HepG2 (cell line): ENCODE measurements around the gene WDR5B. TPM values are rescaled to one million over a fixed set of nuclear protein-coding genes. Genes with fewer than 3 reads are reported as not detected.

ENCODE experiments used
- BCL6 ChIP-seq: IDR thresholded peaks from 2 replicates; pipeline ENCODE4 v1.6.1; 2016; ENCODE audit warnings: missing genetic modification reagents, missing compliant biosample characterization
- ELF3 ChIP-seq: IDR thresholded peaks from 2 replicates; pipeline ENCODE4 v1.6.1; 2016; ENCODE audit warnings: missing genetic modification reagents, missing compliant biosample characterization
- IKZF5 ChIP-seq: IDR thresholded peaks from 2 replicates; pipeline ENCODE4 v1.6.1; 2018; ENCODE audit warnings: missing genetic modification reagents, mild to moderate bottlenecking, missing compliant biosample characterization
- IRX3 ChIP-seq: sonication (generic); formaldehyde crosslinking; IDR thresholded peaks from 2 replicates; pipeline ENCODE4 v1.8.1; 2023; ENCODE audit warnings: mild to moderate bottlenecking, low read depth, missing genetic modification reagents, borderline replicate concordance
- JDP2 ChIP-seq: sonication (generic); formaldehyde crosslinking; IDR thresholded peaks from 2 replicates; pipeline ENCODE4 v1.8.1; 2022; ENCODE audit warnings: missing genetic modification reagents, borderline replicate concordance
- KLF12 ChIP-seq: sonication (generic); formaldehyde crosslinking; IDR thresholded peaks from 2 replicates; pipeline ENCODE4 v1.4.0; 2020; ENCODE audit warnings: missing genetic modification reagents, borderline replicate concordance
- NFYC ChIP-seq: IDR thresholded peaks from 2 replicates; pipeline ENCODE4 v1.6.1; 2016; ENCODE audit warnings: missing genetic modification reagents, missing compliant biosample characterization
- PHF21A ChIP-seq: sonication (generic); formaldehyde crosslinking; IDR thresholded peaks from 2 replicates; pipeline ENCODE4 v1.5.0; 2020; ENCODE audit warnings: mild to moderate bottlenecking, missing genetic modification reagents
- SKI ChIP-seq: fragments of 450-650 bp; IDR thresholded peaks from one replicate; pipeline ENCODE4 v1.6.1; 2018; ENCODE audit warnings: mild to moderate bottlenecking; ENCODE audit not compliant: partially characterized antibody
- SKIL ChIP-seq: sonication (generic); formaldehyde crosslinking; IDR thresholded peaks from 2 replicates; pipeline ENCODE4 v1.8.0; 2022; ENCODE audit warnings: missing genetic modification reagents, mild to moderate bottlenecking, moderate library complexity, borderline replicate concordance
- TAF15 ChIP-seq: fragments of 200-400 bp; formaldehyde crosslinking; IDR thresholded peaks from one replicate; pipeline ENCODE4 v1.6.1; 2018; ENCODE audit warnings: mild to moderate bottlenecking, low read depth, low read length; ENCODE audit not compliant: poor library complexity, severe bottlenecking
- ZNF12 ChIP-seq: sonication (generic); formaldehyde crosslinking; IDR thresholded peaks from 2 replicates; pipeline ENCODE4 v1.5.0; 2020; ENCODE audit warnings: missing genetic modification reagents
- ZNF317 ChIP-seq: sonication (generic); formaldehyde crosslinking; IDR thresholded peaks from 2 replicates; pipeline ENCODE4 v1.5.0; 2020; ENCODE audit warnings: mild to moderate bottlenecking, missing genetic modification reagents
- ZNF615 ChIP-seq: sonication (generic); formaldehyde crosslinking; IDR thresholded peaks from 2 replicates; pipeline ENCODE4 v1.5.0; 2020; ENCODE audit warnings: mild to moderate bottlenecking, missing genetic modification reagents, borderline replicate concordance
- ZSCAN12 ChIP-seq: sonication (generic); formaldehyde crosslinking; IDR thresholded peaks from 2 replicates; pipeline ENCODE4 v1.9.0; 2021; ENCODE audit warnings: mild to moderate bottlenecking, missing genetic modification reagents
- polyA plus RNA-seq, 8 experiments: library from polyadenylated mRNA; depleted of rRNA in 3 of 8; stranded (reverse) in 7 of 8; unstranded in 1 of 8; fragments of >200 nt; fragmentation: Illumina TruSeq in 4 of 8; extraction: Trizol in 4 of 8; gene quantifications; 2 replicates each; pipeline versions ENCODE4 v1.2.1 to v1.2.3, GENCODE V29; 2011 to 2016; ENCODE audit warnings: low read depth in 4 of 8, missing spikeins in 1 of 8, mixed read lengths in 1 of 8; ENCODE audit not compliant: insufficient read depth in 1 of 8
- total RNA-seq, 5 experiments: library from RNA; depleted of rRNA; stranded (reverse); fragments of >200 nt; fragmentation: Illumina TruSeq; extraction: Trizol; gene quantifications; 2 replicates each; pipeline ENCODE4 v1.2.3, GENCODE V29; 2016; ENCODE audit warnings: low read depth in 1 of 5
- TF ChIP-seq, protein P1 (sequence below): sonication (generic); formaldehyde crosslinking; IDR thresholded peaks from 2 replicates; pipeline ENCODE4 v1.8.0; 2022; ENCODE audit warnings: mild to moderate bottlenecking, missing genetic modification reagents, moderate library complexity
- TF ChIP-seq, protein P2 (sequence below): sonication (generic); formaldehyde crosslinking; IDR thresholded peaks from 2 replicates; pipeline ENCODE4 v1.4.0; 2020; ENCODE audit warnings: missing genetic modification reagents, mild to moderate bottlenecking, borderline replicate concordance
- TF ChIP-seq, protein P3 (sequence below): sonication (generic); formaldehyde crosslinking; IDR thresholded peaks from 2 replicates; pipeline ENCODE4 v1.9.0; 2021; ENCODE audit warnings: missing genetic modification reagents, mild to moderate bottlenecking, borderline replicate concordance
- TF ChIP-seq, protein P4 (sequence below): sonication (generic); formaldehyde crosslinking; IDR thresholded peaks from 2 replicates; pipeline ENCODE4 v1.4.0; 2020; ENCODE audit warnings: missing genetic modification reagents

The WDR5B gene
- total and polyA plus RNA-seq, 2 of the 13 experiments (the other 11 are each of a cell fraction or from before 2014, with no cell fraction given) = 2.5 to 3.6 TPM

DNA sequence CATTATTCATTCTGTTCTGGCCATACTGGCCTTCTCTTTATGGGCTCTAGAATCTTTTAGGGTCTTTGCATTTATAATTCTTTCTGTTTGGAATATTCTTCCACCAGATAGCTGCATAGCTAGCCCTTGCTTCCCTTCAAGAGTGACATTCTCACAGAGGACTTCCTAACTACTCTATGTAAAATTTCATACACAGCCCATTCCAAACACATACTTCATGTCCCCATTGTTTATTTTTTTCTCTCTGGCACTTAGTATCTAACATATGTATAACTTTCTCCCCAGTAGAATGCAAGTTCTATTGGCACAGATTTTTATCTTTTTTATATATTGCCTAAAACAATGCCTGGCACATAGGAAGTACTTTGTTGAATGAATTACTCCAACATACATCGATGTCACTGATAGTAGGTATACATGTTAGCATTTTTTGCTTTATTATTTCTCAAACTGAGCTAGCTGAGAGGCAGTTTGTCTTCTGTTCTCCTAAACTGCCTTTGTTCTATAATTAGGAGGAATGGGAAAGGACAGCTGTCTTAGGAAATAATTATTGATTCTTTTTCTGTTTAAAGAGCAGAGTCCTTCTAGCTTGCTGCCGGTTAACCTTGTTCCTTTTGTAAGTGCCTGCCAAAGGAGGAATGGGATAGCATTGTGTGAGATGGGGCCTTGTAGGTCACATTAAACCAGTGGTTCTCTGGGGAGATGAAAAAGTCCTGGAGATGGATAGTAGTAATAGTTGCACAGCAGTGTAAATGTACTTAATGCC lies 24.0 kb downstream of the WDR5B start (continued):
- TF ChIP-seq IKZF5 (CRISPR knock-in tag) = no peak
- TF ChIP-seq KLF12 (CRISPR knock-in tag) = no peak
- TF ChIP-seq PHF21A (CRISPR knock-in tag) = no peak
- TF ChIP-seq TAF15 = no peak
- no peak for TF ChIP-seq NFYC (CRISPR knock-in tag)
- TF ChIP-seq, protein P1, sequence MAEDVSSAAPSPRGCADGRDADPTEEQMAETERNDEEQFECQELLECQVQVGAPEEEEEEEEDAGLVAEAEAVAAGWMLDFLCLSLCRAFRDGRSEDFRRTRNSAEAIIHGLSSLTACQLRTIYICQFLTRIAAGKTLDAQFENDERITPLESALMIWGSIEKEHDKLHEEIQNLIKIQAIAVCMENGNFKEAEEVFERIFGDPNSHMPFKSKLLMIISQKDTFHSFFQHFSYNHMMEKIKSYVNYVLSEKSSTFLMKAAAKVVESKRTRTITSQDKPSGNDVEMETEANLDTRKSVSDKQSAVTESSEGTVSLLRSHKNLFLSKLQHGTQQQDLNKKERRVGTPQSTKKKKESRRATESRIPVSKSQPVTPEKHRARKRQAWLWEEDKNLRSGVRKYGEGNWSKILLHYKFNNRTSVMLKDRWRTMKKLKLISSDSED (CRISPR knock-in tag) = no peak
- TF ChIP-seq, protein P2, sequence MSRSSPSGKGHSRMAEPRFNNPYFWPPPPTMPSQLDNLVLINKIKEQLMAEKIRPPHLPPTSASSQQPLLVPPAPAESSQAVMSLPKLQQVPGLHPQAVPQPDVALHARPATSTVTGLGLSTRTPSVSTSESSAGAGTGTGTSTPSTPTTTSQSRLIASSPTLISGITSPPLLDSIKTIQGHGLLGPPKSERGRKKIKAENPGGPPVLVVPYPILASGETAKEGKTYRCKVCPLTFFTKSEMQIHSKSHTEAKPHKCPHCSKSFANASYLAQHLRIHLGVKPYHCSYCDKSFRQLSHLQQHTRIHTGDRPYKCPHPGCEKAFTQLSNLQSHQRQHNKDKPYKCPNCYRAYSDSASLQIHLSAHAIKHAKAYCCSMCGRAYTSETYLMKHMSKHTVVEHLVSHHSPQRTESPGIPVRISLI (CRISPR knock-in tag) = no peak
- no peak for TF ChIP-seq JDP2 (CRISPR knock-in tag)
- no peak for TF ChIP-seq IRX3 (CRISPR knock-in tag)
- TF ChIP-seq SKIL (CRISPR knock-in tag) = no peak
- peak; percentile 58 for TF ChIP-seq ELF3 (CRISPR knock-in tag)
- 0 out of 2 replicates have a peak, but pooled peaks have one; percentile 47 for TF ChIP-seq ZNF317 (CRISPR knock-in tag)
- TF ChIP-seq BCL6 (CRISPR knock-in tag) = 0 out of 2 replicates have a peak, but pooled peaks have one; percentile 56
- no peak for TF ChIP-seq SKI
- no peak for TF ChIP-seq ZNF615
- TF ChIP-seq, protein P3, sequence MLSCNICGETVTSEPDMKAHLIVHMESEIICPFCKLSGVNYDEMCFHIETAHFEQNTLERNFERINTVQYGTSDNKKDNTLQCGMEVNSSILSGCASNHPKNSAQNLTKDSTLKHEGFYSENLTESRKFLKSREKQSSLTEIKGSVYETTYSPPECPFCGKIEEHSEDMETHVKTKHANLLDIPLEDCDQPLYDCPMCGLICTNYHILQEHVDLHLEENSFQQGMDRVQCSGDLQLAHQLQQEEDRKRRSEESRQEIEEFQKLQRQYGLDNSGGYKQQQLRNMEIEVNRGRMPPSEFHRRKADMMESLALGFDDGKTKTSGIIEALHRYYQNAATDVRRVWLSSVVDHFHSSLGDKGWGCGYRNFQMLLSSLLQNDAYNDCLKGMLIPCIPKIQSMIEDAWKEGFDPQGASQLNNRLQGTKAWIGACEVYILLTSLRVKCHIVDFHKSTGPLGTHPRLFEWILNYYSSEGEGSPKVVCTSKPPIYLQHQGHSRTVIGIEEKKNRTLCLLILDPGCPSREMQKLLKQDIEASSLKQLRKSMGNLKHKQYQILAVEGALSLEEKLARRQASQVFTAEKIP (CRISPR knock-in tag) = no peak
- peak; percentile 48; the same call in 1 of the 2 replicates for TF ChIP-seq ZNF12 (CRISPR knock-in tag)
- TF ChIP-seq, protein P4, sequence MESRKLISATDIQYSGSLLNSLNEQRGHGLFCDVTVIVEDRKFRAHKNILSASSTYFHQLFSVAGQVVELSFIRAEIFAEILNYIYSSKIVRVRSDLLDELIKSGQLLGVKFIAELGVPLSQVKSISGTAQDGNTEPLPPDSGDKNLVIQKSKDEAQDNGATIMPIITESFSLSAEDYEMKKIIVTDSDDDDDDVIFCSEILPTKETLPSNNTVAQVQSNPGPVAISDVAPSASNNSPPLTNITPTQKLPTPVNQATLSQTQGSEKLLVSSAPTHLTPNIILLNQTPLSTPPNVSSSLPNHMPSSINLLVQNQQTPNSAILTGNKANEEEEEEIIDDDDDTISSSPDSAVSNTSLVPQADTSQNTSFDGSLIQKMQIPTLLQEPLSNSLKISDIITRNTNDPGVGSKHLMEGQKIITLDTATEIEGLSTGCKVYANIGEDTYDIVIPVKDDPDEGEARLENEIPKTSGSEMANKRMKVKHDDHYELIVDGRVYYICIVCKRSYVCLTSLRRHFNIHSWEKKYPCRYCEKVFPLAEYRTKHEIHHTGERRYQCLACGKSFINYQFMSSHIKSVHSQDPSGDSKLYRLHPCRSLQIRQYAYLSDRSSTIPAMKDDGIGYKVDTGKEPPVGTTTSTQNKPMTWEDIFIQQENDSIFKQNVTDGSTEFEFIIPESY (CRISPR knock-in tag) = no peak
- TF ChIP-seq ZSCAN12 = no peak
